GM12864 (cell line): ENCODE data around the gene SASH3.

ENCODE experiments used
- DNase-seq: peaks from one replicate; pipeline ENCODE4 v3.0.0-alpha.2; 2011; ENCODE audit warnings: low read depth
- H3K4me3 ChIP-seq: 2 replicates; pipeline ENCODE4 v1.5.1; 2011; ENCODE audit warnings: mild to moderate bottlenecking, low read depth, low read length, control low read depth
- TF ChIP-seq, protein P1 (sequence below): IDR thresholded peaks from 2 replicates; pipeline ENCODE4 v1.5.1; 2011; ENCODE audit warnings: low read depth, mild to moderate bottlenecking, moderate library complexity, low read length, control low read depth, inconsistent platforms; ENCODE audit errors: missing control alignments

The SASH3 gene

GRCh38 chrX:129769467-129770154, 10.1 kb upstream of the SASH3 start:
- peak; percentile 84 for DNase-seq
- H3K4me3 ChIP-seq: no peak overlapping the region
- TF ChIP-seq, protein P1, sequence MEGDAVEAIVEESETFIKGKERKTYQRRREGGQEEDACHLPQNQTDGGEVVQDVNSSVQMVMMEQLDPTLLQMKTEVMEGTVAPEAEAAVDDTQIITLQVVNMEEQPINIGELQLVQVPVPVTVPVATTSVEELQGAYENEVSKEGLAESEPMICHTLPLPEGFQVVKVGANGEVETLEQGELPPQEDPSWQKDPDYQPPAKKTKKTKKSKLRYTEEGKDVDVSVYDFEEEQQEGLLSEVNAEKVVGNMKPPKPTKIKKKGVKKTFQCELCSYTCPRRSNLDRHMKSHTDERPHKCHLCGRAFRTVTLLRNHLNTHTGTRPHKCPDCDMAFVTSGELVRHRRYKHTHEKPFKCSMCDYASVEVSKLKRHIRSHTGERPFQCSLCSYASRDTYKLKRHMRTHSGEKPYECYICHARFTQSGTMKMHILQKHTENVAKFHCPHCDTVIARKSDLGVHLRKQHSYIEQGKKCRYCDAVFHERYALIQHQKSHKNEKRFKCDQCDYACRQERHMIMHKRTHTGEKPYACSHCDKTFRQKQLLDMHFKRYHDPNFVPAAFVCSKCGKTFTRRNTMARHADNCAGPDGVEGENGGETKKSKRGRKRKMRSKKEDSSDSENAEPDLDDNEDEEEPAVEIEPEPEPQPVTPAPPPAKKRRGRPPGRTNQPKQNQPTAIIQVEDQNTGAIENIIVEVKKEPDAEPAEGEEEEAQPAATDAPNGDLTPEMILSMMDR: no peak

- TF ChIP-seq, protein P1: no peak
- H3K4me3 ChIP-seq: no peak overlapping the region
- no peak for DNase-seq
Measured at GRCh38 chrX:129771266-129771995, 8.3 kb upstream of the SASH3 start.

DNA sequence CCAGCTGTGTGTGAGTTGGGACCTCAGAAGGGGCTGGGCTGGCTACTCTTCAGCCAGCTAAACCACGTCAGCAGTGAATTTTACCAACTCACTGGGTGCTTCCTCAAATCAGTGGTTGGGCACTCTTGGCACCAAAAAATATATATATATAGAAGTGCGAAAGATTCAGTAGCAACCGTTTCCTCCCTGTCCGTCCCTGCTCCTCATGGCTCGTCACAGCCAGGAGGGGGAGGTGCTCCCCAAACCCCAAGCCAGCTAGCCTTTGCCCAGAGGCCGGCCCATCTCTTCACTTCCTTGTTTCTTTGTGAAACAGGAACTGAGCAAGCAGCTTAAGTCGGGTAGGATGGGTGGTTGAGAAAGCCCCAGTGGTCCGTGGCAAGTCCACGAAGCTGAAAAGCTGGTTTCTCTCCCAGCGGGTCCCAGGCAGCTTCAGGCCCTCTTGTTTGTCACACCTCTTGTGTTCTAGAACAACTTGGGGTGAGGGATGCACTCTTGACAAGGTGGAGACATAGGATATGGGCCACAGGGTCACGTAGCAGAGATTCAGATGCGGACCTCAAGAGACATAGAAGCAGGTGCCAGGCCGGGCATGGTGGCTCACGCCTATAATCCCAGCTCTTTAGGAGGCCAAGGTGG, 6.8 kb upstream of the SASH3 start:
- DNase-seq: peak; percentile 85
- TF ChIP-seq, protein P1: no peak
- no peak overlapping the region for H3K4me3 ChIP-seq

- TF ChIP-seq, protein P1: peak; percentile 17
- H3K4me3 ChIP-seq: no peak overlapping the region
- no peak for DNase-seq
Measured at GRCh38 chrX:129773649-129774458, 5.9 kb upstream of the SASH3 start.

DNA sequence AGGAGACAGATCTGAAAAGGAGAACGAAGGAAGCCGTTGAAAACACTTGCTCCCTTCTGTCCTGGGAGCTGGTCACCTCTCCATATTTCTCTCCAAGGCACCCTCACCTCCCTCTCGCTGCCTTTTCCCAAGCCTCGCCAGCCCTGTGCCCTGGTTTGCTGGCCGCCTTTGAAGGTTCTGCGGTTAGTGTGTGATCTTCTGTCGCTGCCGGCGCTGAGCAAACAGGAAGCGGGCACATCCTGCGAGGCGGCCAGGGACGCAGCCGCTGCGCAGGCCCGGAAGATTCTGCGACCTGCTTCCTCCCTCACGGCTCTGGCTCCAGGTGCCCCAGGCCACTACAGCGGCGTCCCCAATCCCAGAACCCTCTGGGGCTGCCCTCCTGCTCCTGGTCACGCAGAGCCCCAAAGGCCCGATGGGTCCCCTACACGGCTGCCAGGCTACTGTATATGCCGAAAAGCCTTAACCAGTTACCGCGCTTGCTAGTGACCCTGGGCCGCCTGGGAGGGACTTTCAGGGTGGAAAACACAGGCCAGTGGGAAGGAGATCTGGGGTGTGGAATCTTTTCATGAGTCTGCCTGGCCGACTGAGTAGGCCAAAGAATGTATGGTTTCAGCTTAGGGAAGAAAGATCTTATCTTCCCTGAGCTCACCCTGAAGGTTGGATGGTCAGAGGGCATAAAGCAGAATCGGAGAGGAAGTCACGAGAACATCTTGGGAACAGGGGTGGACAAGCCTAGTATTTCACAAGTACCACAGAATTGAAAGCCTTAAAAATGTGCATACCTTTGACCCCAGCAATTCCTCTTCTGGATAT, 2.3 kb upstream of the SASH3 start:
- peak overlapping the region; percentile 55 for H3K4me3 ChIP-seq

More for the DNA sequence above, 2.3 kb upstream of the SASH3 start:
- TF ChIP-seq, protein P1: no peak
- DNase-seq: no peak
